Thoracic aorta (tissue), 2 donors: Measurements from ENCODE around the gene MEGF11. TPM values are rescaled to one million over a fixed set of nuclear protein-coding genes. Genes with fewer than 3 reads are reported as not detected.

Source experiments
- ATAC-seq: fragments of 150-250 bp; one replicate; pipeline ENCODE4 v1.8.0; 2017; ENCODE audit warnings: low read depth; ENCODE audit not compliant: insufficient number of reproducible peaks, low FRiP score
- DNase-seq: peaks from one replicate; pipeline ENCODE4 v3.0.0-alpha.2; 2020; ENCODE audit warnings: low spot score
- H3K27ac ChIP-seq, 2 donors: fragments of 200-600 bp; sonication (generic); 1 replicate in 1 of 2; 2 replicates in 1 of 2; pipeline ENCODE4 v1.5.1; 2016; ENCODE audit warnings: mild to moderate bottlenecking in 2 of 2, moderate library complexity in 2 of 2
- H3K27me3 ChIP-seq: fragments of 200-600 bp; sonication (generic); replicated peaks from 2 replicates; pipeline ENCODE4 v1.6.0; 2016; ENCODE audit warnings: mild to moderate bottlenecking; ENCODE audit not compliant: insufficient read depth
- H3K36me3 ChIP-seq: fragments of 200-600 bp; sonication (generic); one replicate; pipeline ENCODE4 v1.5.1; 2016
- H3K4me1 ChIP-seq, 2 donors: fragments of 200-600 bp; sonication (generic); 1 replicate in 1 of 2; 2 replicates in 1 of 2; pipeline versions ENCODE4 v1.5.1 to v1.6.0; 2016; ENCODE audit warnings: low read depth in 2 of 2, mild to moderate bottlenecking in 1 of 2; ENCODE audit not compliant: control insufficient read depth in 1 of 2
- H3K4me3 ChIP-seq: fragments of 200-600 bp; sonication (generic); 2 replicates; pipeline ENCODE4 v1.5.1; 2016; ENCODE audit warnings: mild to moderate bottlenecking
- H3K9me3 ChIP-seq: fragments of 200-600 bp; sonication (generic); 2 replicates; pipeline ENCODE4 v1.5.1; 2016
- total RNA-seq, 2 donors: library from RNA; depleted of rRNA; stranded (reverse); fragments of >200 nt; gene quantifications; one replicate each; pipeline versions ENCODE4 v1.1.0 to v1.2.3, GENCODE V29; 2016
- TF ChIP-seq, protein P1 (sequence below): fragments of 200-600 bp; sonication (generic); IDR thresholded peaks from one replicate; pipeline ENCODE4 v1.5.1; 2019; ENCODE audit warnings: antibody characterized with exemption

MEGF11 gene
- total RNA-seq, 2 donors from 2014 or later, result not detected

DNA sequence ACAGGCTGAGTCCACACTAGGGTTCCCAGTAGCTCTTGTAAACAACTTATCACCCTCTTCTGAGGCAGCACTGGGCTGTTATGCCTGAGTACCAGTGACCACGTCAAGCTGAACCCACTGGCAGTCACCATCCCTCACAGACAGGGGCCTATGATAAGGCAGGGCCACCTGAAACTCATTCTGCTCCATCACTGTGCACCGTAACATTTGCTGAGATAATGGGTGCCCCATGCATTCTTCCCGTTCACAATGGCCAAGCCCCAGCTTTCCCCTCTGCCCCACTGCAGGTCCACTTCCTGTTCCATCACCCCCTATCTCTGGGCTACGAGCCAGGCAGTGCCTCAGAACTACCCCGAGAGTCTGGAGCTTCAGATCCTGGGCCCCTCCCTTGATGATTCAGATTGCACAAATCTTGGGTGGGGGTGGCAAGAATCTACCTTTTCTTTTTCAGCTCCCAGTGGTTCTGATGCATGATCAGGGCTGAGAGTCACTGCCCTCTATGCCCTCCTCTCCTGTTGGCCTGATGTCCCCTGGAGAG is 226.2 kb downstream of the MEGF11 start:
- H3K4me1 ChIP-seq, result no peaks in the 10 kb centered on the region
- H3K4me3 ChIP-seq, result no peak overlapping the region
- H3K27ac ChIP-seq, result no peak overlapping the region
- DNase-seq (no peak), ATAC-seq (no peak)
- H3K9me3 ChIP-seq, result no peaks in the 10 kb centered on the region
- H3K27me3 ChIP-seq, result no peaks in the 10 kb centered on the region
- no peaks in the 10 kb centered on the region for H3K36me3 ChIP-seq
- TF ChIP-seq, protein P1, sequence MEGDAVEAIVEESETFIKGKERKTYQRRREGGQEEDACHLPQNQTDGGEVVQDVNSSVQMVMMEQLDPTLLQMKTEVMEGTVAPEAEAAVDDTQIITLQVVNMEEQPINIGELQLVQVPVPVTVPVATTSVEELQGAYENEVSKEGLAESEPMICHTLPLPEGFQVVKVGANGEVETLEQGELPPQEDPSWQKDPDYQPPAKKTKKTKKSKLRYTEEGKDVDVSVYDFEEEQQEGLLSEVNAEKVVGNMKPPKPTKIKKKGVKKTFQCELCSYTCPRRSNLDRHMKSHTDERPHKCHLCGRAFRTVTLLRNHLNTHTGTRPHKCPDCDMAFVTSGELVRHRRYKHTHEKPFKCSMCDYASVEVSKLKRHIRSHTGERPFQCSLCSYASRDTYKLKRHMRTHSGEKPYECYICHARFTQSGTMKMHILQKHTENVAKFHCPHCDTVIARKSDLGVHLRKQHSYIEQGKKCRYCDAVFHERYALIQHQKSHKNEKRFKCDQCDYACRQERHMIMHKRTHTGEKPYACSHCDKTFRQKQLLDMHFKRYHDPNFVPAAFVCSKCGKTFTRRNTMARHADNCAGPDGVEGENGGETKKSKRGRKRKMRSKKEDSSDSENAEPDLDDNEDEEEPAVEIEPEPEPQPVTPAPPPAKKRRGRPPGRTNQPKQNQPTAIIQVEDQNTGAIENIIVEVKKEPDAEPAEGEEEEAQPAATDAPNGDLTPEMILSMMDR, result no peak

- TF ChIP-seq, protein P1, result no peak
- no peaks in the 10 kb centered on the region for H3K9me3 ChIP-seq
- ATAC-seq, result no peak
- no peaks in the 10 kb centered on the region for H3K4me1 ChIP-seq
- no peak overlapping the region for H3K4me3 ChIP-seq
- DNase-seq, result no peak
- H3K27ac ChIP-seq, result no peak overlapping the region
- no peaks in the 10 kb centered on the region for H3K27me3 ChIP-seq
- no peaks in the 10 kb centered on the region for H3K36me3 ChIP-seq
These were observed 227.6 kb downstream of the MEGF11 start for GRCh38 chr15:66025972-66026371.

DNA sequence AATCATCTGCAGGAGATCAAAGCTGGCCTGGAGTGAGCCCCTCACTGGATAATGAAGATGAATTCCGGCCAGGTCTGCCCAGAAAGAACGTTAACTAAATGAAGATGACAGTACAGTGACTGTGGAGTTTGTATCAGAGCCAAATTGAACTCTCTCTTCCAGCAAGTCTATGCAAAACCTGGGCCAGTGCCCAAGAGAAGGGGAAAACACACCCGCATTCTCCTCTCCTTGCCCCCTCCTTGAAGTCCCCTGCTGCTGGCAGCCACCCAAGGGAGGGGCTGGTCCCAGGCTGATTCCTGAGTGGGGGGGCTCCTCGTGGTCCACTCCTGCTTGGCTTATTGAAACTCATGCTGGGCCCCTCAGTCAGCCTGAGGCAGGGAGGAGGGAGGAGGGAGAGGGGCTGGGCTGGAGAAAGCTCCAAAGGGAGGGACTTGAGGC is 228.5 kb downstream of the MEGF11 start:
- H3K4me3 ChIP-seq, result no peak overlapping the region
- DNase-seq (no peak), ATAC-seq (no peak)
- no peaks in the 10 kb centered on the region for H3K36me3 ChIP-seq
- H3K27me3 ChIP-seq, result no peaks in the 10 kb centered on the region
- TF ChIP-seq, protein P1, result no peak
- no peaks in the 10 kb centered on the region for H3K4me1 ChIP-seq
- no peak overlapping the region for H3K27ac ChIP-seq
- H3K9me3 ChIP-seq, result no peaks in the 10 kb centered on the region

- Histone ChIP-seq H3K4me3 (no peak overlapping the region), H3K4me1 (no peaks in the 10 kb centered on the region), H3K36me3 (no peaks in the 10 kb centered on the region), H3K9me3 (no peaks in the 10 kb centered on the region), H3K27ac (no peak overlapping the region), H3K27me3 (no peaks in the 10 kb centered on the region)
- TF ChIP-seq, protein P1, result no peak
- ATAC-seq (no peak), DNase-seq (no peak)
These were observed 229.4 kb downstream of the MEGF11 start for GRCh38 chr15:66024116-66024515.

GRCh38 chr15:66023311-66023972 is 230.1 kb downstream of the MEGF11 start:
- ATAC-seq (no peak), DNase-seq (no peak)
- TF ChIP-seq, protein P1, result no peak
- Histone ChIP-seq H3K9me3 (no peaks in the 10 kb centered on the region), H3K4me3 (no peak overlapping the region), H3K4me1 (no peaks in the 10 kb centered on the region), H3K27ac (no peak overlapping the region), H3K36me3 (no peaks in the 10 kb centered on the region), H3K27me3 (no peaks in the 10 kb centered on the region)
